GM21515 (cell line): ENCODE measurements around the gene TMEM35B.
"Not testable (repeated sequence)": the region's sequence is repeated elsewhere in the genome, so short reads cannot be mapped to it uniquely, and the experiment has no call there.

ENCODE experiments used
- ATAC-seq: cut with Tn5 transposase; IDR thresholded peaks from one replicate; pipeline ENCODE4 v1.9.1; 2021; ENCODE audit not compliant: unreplicated experiment

Gene TMEM35B

GRCh38 chr1:34976384-34977209, 8.6 kb downstream of the TMEM35B start:
- no peak for ATAC-seq

- no peak for ATAC-seq
These were observed 9.4 kb downstream of the TMEM35B start for GRCh38 chr1:34975771-34976170.

- no peak for ATAC-seq
These were observed 9.8 kb downstream of the TMEM35B start for GRCh38 chr1:34975338-34975737.

DNA sequence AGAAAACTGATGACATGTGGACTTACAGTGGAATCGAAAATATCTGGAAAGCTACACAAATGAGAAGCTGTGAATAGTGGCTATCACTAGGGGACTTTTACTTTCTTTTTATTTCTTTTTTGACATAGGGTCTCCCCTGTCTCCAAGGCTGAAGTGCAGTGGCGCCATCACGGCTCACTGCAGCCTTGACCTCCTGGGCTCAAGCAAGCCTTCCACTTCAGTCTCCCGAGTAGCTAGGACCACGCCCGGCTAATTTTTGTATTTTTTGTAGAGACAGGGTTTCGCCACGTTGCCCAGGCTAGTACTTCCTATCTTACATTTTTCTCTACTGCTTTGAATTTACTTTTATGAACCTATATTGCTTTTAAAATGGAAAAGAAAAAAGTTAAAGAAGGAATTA, 10.5 kb downstream of the TMEM35B start:
- ATAC-seq: no peak

DNA sequence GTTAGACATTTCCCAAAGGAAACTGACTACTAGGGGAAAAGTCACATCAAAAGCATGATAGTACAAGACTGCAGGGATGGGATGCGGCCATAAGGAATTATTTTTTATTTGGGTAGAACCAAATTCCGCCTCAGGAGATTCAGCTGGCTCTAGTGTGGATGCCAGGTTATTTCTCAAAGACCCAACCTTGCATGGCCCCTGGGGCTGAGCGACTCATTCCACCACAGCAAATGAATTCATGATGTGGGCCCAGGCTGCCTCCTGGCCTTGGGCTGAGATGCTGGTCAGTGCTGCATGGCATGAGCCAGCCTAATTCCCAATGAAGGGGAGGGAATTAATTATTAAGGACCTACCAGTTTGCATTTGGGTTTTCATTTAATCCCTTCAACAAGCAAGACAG, 11.8 kb downstream of the TMEM35B start:
- no peak for ATAC-seq

DNA sequence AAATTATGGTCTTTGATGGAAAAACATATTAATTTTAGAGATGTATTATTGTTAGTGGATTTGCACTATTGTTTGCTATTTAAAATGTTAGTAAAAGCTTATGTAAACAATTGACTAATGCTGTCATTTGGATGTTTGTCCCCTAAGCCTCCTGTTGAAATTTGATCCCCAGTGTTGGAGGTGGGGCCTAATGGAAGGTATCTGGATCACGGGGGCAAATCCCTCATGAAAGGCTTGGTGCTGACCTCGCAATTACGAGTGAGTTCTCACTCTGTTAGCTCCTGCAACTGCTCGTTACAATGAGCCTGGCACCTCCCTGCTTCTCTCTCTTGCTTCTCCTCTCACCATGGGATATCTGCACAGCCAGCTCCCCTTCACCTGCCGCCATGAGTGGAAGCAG, 14.3 kb downstream of the TMEM35B start:
- ATAC-seq: no peak

- ATAC-seq: no peak
These were observed 14.9 kb downstream of the TMEM35B start for GRCh38 chr1:34970220-34970735.

GRCh38 chr1:34968297-34968696, 16.9 kb downstream of the TMEM35B start:
- ATAC-seq: not testable (repeated sequence)

DNA sequence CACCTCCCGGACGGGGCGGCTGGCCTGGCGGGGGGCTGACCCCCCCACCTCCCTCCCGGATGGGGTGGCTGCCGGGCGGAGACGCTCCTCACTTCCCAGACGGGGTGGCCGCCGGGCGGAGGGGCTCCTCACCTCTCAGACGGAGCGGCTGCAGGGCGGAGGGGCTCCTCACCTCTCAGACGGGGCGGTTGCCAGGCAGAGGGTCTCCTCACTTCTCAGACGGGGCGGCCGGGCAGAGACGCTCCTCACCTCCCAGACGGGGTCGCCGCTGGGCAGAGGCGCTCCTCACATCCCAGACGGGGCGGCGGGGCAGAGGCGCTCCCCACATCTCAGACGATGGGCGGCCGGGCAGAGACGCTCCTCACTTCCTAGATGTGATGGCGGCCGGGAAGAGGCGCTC, 17.5 kb downstream of the TMEM35B start:
- not testable (repeated sequence) for ATAC-seq

- ATAC-seq: no peak
These were observed 19.6 kb downstream of the TMEM35B start for GRCh38 chr1:34965597-34965996.

DNA sequence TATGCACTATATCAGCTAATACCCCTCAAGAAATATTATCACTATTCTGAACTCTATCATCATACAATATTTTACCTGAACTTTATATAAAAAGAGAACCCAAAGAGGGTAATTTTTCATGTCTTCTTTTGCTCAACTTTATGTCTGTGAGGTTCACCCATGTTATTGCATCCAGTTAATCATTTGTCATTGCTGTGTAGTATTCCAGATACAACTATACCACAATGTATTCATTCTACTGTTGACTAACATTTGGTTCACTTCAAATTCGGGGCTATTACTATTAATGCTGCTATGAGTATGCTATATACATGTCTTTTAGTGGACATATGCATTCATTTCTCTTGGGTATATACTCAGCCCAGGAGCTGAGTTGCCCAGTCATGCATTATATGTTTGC, 34.7 kb downstream of the TMEM35B start:
- no peak for ATAC-seq

- not testable (repeated sequence) for ATAC-seq
These were observed 36.4 kb downstream of the TMEM35B start for GRCh38 chr1:34948739-34949138.

GRCh38 chr1:34947641-34948314, 37.4 kb downstream of the TMEM35B start:
- not testable (repeated sequence) for ATAC-seq

DNA sequence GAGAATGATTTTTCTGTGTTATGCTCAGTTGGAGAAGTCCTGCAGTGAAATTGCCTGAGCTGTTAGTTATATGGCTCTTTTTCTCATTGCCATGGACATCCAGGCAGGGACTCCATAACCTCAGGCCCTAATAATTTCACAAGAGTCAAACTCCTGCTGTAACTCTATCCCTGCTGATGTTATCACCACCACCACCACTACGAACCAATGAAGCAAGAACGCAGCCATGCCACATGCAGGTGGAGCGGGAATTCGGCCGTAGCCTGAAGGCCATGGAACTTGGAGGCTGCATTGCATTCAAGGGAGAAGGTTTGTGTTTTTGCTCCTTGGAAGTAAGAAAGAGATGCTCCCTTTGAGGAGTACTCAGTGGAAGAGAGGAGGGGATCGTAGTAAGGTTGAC, 38.9 kb downstream of the TMEM35B start:
- no peak for ATAC-seq

DNA sequence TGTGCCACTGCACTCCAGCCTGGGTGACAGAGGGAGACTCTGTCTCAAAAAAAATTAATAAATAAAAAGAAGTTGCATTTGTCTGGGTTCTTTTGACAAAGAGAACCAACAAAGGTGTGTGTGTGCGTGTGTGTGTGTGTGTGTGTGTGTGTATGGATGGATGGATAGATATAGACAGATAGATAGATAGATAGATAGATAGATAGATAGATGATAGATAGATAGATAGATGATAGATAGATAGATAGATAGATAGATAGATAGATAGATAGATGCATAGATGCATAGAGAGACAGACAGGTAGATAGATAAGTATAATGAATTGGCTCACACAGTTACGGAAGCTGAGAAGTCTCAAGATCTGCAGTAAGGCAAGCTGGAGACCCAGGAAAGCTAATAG, 43.3 kb downstream of the TMEM35B start:
- ATAC-seq: not testable (repeated sequence)
